Nephron progenitor cell (in vitro differentiated cells): ENCODE data around the gene ZFHX3.

Source experiments
- DNase-seq: peaks from one replicate; pipeline ENCODE4 v3.0.0; 2021
- H3K27ac Mint-ChIP-seq: 2 replicates; pipeline ENCODE4 v1.8.0; 2021; ENCODE audit warnings: mild to moderate bottlenecking, moderate library complexity, mixed read lengths
- H3K27me3 Mint-ChIP-seq: 2 replicates; pipeline ENCODE4 v1.8.0; 2021; ENCODE audit warnings: mild to moderate bottlenecking, low read depth, mixed read lengths; ENCODE audit not compliant: poor library complexity
- H3K36me3 Mint-ChIP-seq: 2 replicates; pipeline ENCODE4 v1.8.0; 2021; ENCODE audit warnings: low read depth, mixed read lengths
- H3K4me1 Mint-ChIP-seq: 2 replicates; pipeline ENCODE4 v1.8.0; 2021; ENCODE audit warnings: mixed read lengths
- H3K4me3 Mint-ChIP-seq: 2 replicates; pipeline ENCODE4 v1.8.0; 2021; ENCODE audit warnings: mild to moderate bottlenecking, moderate library complexity, mixed read lengths
- H3K9me3 Mint-ChIP-seq: 2 replicates; pipeline ENCODE4 v1.8.0; 2021; ENCODE audit warnings: mild to moderate bottlenecking, moderate library complexity, mixed read lengths
- CTCF ChIP-seq: fragments of 200-600 bp; sonication (generic); IDR thresholded peaks from 2 replicates; pipeline ENCODE4 v1.5.0; 2021; ENCODE audit warnings: antibody characterized with exemption

Gene ZFHX3

GRCh38 chr16:72854267-72854959, 193.5 kb downstream of the ZFHX3 start:
- Mint-ChIP-seq H3K27ac (peak overlapping the region; percentile 26), H3K9me3 (no peaks in the 10 kb centered on the region), H3K4me1 (peaks cover 72% of the 10 kb centered on the region), H3K4me3 (no peak overlapping the region), H3K27me3 (no peaks in the 10 kb centered on the region), H3K36me3 (peaks cover 11% of the 10 kb centered on the region)
- no peak for TF ChIP-seq CTCF
- DNase-seq, result no peak

GRCh38 chr16:72853575-72854266, 194.2 kb downstream of the ZFHX3 start:
- H3K36me3 Mint-ChIP-seq, result peaks cover 11% of the 10 kb centered on the region
- no peak overlapping the region for H3K4me3 Mint-ChIP-seq
- no peak for TF ChIP-seq CTCF
- H3K27ac Mint-ChIP-seq, result peak overlapping the region; percentile 45
- DNase-seq, result no peak
- H3K27me3 Mint-ChIP-seq, result no peaks in the 10 kb centered on the region
- no peaks in the 10 kb centered on the region for H3K9me3 Mint-ChIP-seq
- peaks cover 72% of the 10 kb centered on the region for H3K4me1 Mint-ChIP-seq

- H3K9me3 Mint-ChIP-seq, result no peaks in the 10 kb centered on the region
- no peak overlapping the region for H3K27ac Mint-ChIP-seq
- TF ChIP-seq CTCF, result no peak
- H3K27me3 Mint-ChIP-seq, result no peaks in the 10 kb centered on the region
- no peak overlapping the region for H3K4me3 Mint-ChIP-seq
- peaks cover 72% of the 10 kb centered on the region for H3K4me1 Mint-ChIP-seq
- no peak for DNase-seq
- peaks cover 11% of the 10 kb centered on the region for H3K36me3 Mint-ChIP-seq
These were observed 195.5 kb downstream of the ZFHX3 start for GRCh38 chr16:72852421-72852820.

- peaks cover 75% of the 10 kb centered on the region for H3K4me1 Mint-ChIP-seq
- no peaks in the 10 kb centered on the region for H3K27me3 Mint-ChIP-seq
- H3K4me3 Mint-ChIP-seq, result no peak overlapping the region
- no peak for TF ChIP-seq CTCF
- no peak overlapping the region for H3K27ac Mint-ChIP-seq
- H3K9me3 Mint-ChIP-seq, result no peaks in the 10 kb centered on the region
- peaks cover 11% of the 10 kb centered on the region for H3K36me3 Mint-ChIP-seq
- DNase-seq, result no peak
These were observed 197.1 kb downstream of the ZFHX3 start for GRCh38 chr16:72850853-72851252.

GRCh38 chr16:72850021-72850420, 197.9 kb downstream of the ZFHX3 start:
- TF ChIP-seq CTCF, result no peak
- H3K27ac Mint-ChIP-seq, result peak overlapping the region; percentile 79
- peaks cover 11% of the 10 kb centered on the region for H3K36me3 Mint-ChIP-seq
- H3K27me3 Mint-ChIP-seq, result no peaks in the 10 kb centered on the region
- peaks cover 78% of the 10 kb centered on the region for H3K4me1 Mint-ChIP-seq
- no peak for DNase-seq
- no peaks in the 10 kb centered on the region for H3K9me3 Mint-ChIP-seq
- H3K4me3 Mint-ChIP-seq, result no peak overlapping the region
